Parathyroid adenoma (tissue), 2 donors: ENCODE results near the gene ITPR1.

Source experiments
- H2AFZ ChIP-seq: fragments of 300-600 bp; sonication (generic); one replicate; pipeline ENCODE4 v1.7.0; 2017; ENCODE audit warnings: antibody characterized with exemption, mild to moderate bottlenecking
- H3K27ac ChIP-seq: fragments of 300-600 bp; sonication (generic); one replicate; pipeline ENCODE4 v1.7.0; 2017
- H3K27me3 ChIP-seq: fragments of 300-600 bp; sonication (generic); one replicate; pipeline ENCODE4 v1.7.0; 2017; ENCODE audit warnings: low read length; ENCODE audit not compliant: control insufficient read depth, insufficient read depth
- H3K36me3 ChIP-seq: fragments of 300-600 bp; sonication (generic); one replicate; pipeline ENCODE4 v1.7.0; 2017; ENCODE audit warnings: low read length; ENCODE audit not compliant: control insufficient read depth, insufficient read depth
- H3K4me1 ChIP-seq: fragments of 300-600 bp; sonication (generic); one replicate; pipeline ENCODE4 v1.7.0; 2017; ENCODE audit warnings: control low read depth
- H3K4me2 ChIP-seq: fragments of 300-600 bp; sonication (generic); one replicate; pipeline ENCODE4 v1.7.0; 2017; ENCODE audit warnings: low read length
- H3K4me3 ChIP-seq: fragments of 300-600 bp; sonication (generic); one replicate; pipeline ENCODE4 v1.7.0; 2017; ENCODE audit warnings: low read depth, low read length
- H3K79me2 ChIP-seq: fragments of 300-600 bp; sonication (generic); one replicate; pipeline ENCODE4 v1.7.0; 2017; ENCODE audit warnings: control low read depth
- H3K9ac ChIP-seq: fragments of 300-600 bp; sonication (generic); one replicate; pipeline ENCODE4 v1.7.0; 2017; ENCODE audit warnings: mild to moderate bottlenecking
- H3K9me3 ChIP-seq: fragments of 300-600 bp; sonication (generic); one replicate; pipeline ENCODE4 v1.7.0; 2017; ENCODE audit warnings: low read length; ENCODE audit not compliant: control insufficient read depth
- TF ChIP-seq, protein P1 (sequence below): fragments of 300-600 bp; sonication (generic); IDR thresholded peaks from one replicate; pipeline ENCODE4 v1.7.0; 2017; ENCODE audit warnings: antibody characterized with exemption, mild to moderate bottlenecking
- donor health status: primary hyperparathyroidism.

Gene ITPR1

GRCh38 chr3:4506559-4507023 lies 13.4 kb downstream of the ITPR1 start:
- Histone ChIP-seq H3K27me3 (no peaks in the 10 kb centered on the region), H3K36me3 (no peaks in the 10 kb centered on the region), H3K4me2 (peak overlapping the region; percentile 55), H3K4me1 (peaks cover 43% of the 10 kb centered on the region), H3K9me3 (no peaks in the 10 kb centered on the region), H2AFZ (no peak overlapping the region), H3K79me2 (peaks cover 39% of the 10 kb centered on the region), H3K27ac (peak overlapping the region; percentile 93), H3K4me3 (peak overlapping the region; percentile 38), H3K9ac (no peak overlapping the region)
- TF ChIP-seq, protein P1, sequence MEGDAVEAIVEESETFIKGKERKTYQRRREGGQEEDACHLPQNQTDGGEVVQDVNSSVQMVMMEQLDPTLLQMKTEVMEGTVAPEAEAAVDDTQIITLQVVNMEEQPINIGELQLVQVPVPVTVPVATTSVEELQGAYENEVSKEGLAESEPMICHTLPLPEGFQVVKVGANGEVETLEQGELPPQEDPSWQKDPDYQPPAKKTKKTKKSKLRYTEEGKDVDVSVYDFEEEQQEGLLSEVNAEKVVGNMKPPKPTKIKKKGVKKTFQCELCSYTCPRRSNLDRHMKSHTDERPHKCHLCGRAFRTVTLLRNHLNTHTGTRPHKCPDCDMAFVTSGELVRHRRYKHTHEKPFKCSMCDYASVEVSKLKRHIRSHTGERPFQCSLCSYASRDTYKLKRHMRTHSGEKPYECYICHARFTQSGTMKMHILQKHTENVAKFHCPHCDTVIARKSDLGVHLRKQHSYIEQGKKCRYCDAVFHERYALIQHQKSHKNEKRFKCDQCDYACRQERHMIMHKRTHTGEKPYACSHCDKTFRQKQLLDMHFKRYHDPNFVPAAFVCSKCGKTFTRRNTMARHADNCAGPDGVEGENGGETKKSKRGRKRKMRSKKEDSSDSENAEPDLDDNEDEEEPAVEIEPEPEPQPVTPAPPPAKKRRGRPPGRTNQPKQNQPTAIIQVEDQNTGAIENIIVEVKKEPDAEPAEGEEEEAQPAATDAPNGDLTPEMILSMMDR = no peak

- Histone ChIP-seq H3K27ac (peak overlapping the region; percentile 93), H3K36me3 (no peaks in the 10 kb centered on the region), H3K79me2 (peaks cover 43% of the 10 kb centered on the region), H2AFZ (no peak overlapping the region), H3K9me3 (no peaks in the 10 kb centered on the region), H3K4me3 (peak overlapping the region; percentile 38), H3K4me2 (peak overlapping the region; percentile 55), H3K4me1 (peaks cover 42% of the 10 kb centered on the region), H3K9ac (no peak overlapping the region), H3K27me3 (no peaks in the 10 kb centered on the region)
- TF ChIP-seq, protein P1 = no peak
These were observed 14.0 kb downstream of the ITPR1 start for GRCh38 chr3:4507024-4507596.

DNA sequence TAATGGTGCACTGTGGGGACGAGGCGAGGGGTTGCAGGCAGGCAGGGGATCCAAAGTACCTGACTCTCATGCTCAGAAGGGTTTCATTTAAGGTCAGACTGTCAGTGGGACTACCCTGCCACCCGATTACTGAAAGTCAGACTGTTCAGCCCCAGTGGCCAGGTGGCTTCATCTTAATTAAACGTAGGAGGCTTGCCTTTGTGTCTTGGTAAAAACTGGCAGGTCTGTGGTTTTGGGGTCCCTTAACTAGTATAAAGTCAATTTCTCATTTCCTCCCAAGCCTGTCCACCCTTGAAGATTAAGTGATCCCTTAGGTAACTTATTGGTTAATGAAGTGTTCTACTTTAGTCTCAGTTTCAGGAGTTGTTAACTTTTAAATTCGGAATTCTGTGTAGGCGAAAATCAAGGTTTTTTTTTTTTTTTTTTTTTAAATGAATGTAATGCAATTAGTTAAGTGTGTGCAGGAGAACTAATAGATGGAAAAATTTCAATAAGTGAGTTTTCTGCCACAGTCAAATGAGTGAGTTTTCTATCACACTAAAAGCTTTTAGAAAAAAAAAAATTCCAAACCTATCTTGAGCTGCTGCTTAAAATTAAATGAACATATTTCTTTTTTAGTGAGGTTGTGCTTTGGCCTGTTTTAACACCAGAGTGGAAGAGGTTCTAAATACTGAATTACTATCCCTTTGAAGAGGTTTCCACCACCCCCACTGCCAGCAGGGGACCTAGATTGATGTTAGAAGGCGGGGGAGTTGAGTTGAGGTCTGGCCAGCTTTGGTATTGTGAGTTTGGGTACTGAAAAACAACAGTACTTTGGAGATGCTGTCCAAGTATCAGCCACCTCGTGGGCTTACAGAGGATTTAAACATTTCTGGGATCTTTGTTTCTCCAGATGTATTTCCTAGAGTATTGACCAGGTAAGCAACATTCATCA lies 15.2 kb downstream of the ITPR1 start:
- no peak overlapping the region for H3K27ac ChIP-seq
- H3K4me2 ChIP-seq = no peak overlapping the region
- no peaks in the 10 kb centered on the region for H3K27me3 ChIP-seq
- H2AFZ ChIP-seq = no peak overlapping the region
- TF ChIP-seq, protein P1 = no peak
- no peaks in the 10 kb centered on the region for H3K36me3 ChIP-seq
- H3K4me3 ChIP-seq = no peak overlapping the region
- H3K79me2 ChIP-seq = peaks cover 43% of the 10 kb centered on the region
- peaks cover 31% of the 10 kb centered on the region for H3K4me1 ChIP-seq
- no peak overlapping the region for H3K9ac ChIP-seq
- no peaks in the 10 kb centered on the region for H3K9me3 ChIP-seq

GRCh38 chr3:4509043-4509442 lies 15.9 kb downstream of the ITPR1 start:
- Histone ChIP-seq H3K4me3 (no peak overlapping the region), H3K4me2 (no peak overlapping the region), H3K27ac (no peak overlapping the region), H3K9ac (no peak overlapping the region), H3K36me3 (no peaks in the 10 kb centered on the region), H3K27me3 (no peaks in the 10 kb centered on the region), H3K79me2 (peaks cover 43% of the 10 kb centered on the region), H2AFZ (no peak overlapping the region), H3K9me3 (no peaks in the 10 kb centered on the region), H3K4me1 (peaks cover 24% of the 10 kb centered on the region)
- TF ChIP-seq, protein P1 = no peak
